Islet precursor cell (in vitro differentiated cells): ENCODE data around the gene ACTR5.
"Not testable (repeated sequence)": the region's sequence is repeated elsewhere in the genome, so short reads cannot be mapped to it uniquely, and the experiment has no call there.

Source experiments
- DNase-seq: peaks from one replicate; pipeline ENCODE4 v3.0.0-alpha.2; 2018

ACTR5 gene

GRCh38 chr20:38805958-38806854 is 57.9 kb downstream of the ACTR5 start:
- no peak for DNase-seq

DNA sequence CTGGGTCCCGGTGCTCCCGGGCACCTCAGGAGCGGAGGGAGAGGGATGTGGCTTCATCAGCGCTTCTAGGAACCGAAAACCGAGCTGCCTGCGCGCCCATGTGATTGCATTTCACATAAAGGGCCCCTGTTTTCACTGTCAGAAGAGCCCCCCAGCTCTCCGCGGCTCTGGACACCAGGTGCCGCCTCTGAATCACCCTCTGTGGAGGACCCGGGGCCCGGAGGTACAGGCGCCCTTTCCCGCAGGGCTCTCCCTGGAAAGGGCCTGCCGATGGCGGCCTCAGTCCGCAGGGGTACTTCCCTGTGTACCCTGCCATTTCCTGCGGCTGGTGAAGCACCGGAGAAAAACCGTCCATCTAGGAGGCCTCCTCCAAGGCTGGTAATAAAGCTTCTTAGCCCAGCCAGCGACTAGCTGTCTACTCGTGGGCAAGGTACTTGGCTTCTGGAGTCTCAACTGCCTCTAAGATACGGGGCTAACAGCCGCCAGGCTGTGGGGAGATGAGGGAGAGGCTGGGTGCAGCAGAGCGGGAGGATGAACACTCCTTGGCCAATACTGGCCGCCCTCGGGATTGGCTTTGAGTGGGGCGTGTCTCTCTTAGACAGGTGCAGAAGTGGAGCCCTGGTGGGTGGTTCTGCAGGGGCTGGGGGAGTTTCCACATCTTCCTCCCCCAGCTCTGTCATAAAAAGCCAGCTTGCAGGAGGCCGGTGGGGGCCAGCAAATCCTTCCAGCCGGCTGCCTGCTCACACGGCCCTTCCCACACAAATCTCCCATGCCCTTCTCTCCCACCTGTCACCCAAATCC is 58.8 kb downstream of the ACTR5 start:
- no peak for DNase-seq

DNA sequence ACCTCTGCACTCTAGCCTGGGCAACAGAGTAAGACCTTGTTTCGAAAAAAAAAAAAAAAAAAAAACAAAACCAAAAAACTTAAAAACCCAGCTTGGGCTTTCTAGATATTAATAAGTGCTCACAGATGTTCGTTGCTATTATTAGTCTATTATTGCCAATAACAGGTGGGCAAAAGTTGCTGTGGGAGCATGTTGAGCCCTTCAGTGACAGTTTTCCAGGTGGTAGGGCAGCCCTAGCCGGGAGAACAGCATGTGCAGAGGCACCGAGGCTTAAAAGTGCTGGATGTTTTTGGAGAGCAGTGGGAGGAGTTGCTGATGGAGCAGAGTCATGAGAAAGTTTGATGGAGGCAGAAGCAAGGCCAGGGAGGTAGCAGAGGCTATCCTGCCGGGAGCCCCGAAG is 61.7 kb downstream of the ACTR5 start:
- no peak for DNase-seq

GRCh38 chr20:38810926-38811630 is 62.8 kb downstream of the ACTR5 start:
- DNase-seq, result no peak

- DNase-seq, result no peak
Observed at GRCh38 chr20:38811769-38812168, 63.5 kb downstream of the ACTR5 start.

- no peak for DNase-seq
Observed at GRCh38 chr20:38812182-38812581, 63.9 kb downstream of the ACTR5 start.

GRCh38 chr20:38812709-38813573 is 64.7 kb downstream of the ACTR5 start:
- DNase-seq, result no peak

- DNase-seq, result not testable (repeated sequence)
Observed at GRCh38 chr20:38813574-38813962, 65.3 kb downstream of the ACTR5 start.

- no peak for DNase-seq
Observed at GRCh38 chr20:38815446-38815845, 67.2 kb downstream of the ACTR5 start.

DNA sequence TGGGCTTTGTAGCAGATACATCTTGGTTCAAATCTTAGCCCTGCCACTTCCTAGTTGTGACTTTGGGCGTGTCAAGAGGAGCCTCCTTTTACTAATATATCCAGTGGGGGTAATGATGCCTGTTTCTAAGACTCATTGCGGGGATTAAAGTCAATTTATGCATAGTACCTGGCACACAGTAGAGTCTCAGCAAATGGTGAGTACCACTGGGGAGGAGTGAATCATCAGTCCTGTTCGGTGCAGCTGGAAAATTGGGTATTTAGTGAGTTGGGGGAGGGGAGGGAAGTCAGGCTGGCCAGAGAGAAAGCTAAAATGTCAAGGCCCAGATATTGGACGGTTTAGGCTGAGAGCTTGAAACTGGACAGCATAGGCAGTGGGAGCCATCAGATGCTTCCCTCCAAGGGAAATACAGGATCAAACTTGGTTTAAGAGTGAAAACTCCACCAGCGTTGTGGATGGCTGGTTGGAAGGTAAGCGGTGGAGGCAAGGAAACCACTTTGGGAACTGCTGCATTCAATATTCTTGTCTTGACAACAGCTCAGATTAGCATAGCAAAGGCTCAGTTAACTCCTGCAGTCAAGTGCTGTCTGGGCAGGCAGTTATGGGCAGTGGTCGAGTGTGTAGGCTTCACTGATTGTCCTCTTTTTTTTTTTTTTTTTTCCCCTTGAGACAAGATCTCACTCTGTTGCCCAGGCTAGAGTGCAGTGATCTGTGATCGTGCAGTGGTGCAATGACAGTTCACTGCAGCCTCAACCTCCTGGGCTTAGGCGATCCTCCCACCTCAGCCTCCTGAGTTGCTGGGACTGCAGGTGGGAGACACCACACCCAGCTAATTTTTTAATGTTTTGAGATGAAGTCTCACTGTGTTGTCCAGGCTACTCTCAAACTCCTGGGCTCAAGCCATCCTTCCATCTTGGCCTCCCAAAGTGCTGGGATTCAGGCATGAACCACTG is 70.1 kb downstream of the ACTR5 start:
- no peak for DNase-seq
